Trophoblast cell (in vitro differentiated cells and primary cell): ENCODE results near the gene PCCB.

Experiments
- DNase-seq, 2 donors: peaks; one replicate each; pipeline ENCODE4 v3.0.0-alpha.2; 2016
- H2AFZ ChIP-seq: 2 replicates; pipeline ENCODE4 v1.6.1; 2013; ENCODE audit warnings: low read length, moderate library complexity, mild to moderate bottlenecking; ENCODE audit not compliant: insufficient read depth, poor library complexity
- H2AK5ac ChIP-seq: 2 replicates; pipeline ENCODE4 v1.6.1; 2013; ENCODE audit warnings: mild to moderate bottlenecking, low read length
- H2BK120ac ChIP-seq: 2 replicates; pipeline ENCODE4 v1.6.1; 2013; ENCODE audit warnings: low read length, mild to moderate bottlenecking, moderate library complexity; ENCODE audit not compliant: insufficient read depth, poor library complexity
- H2BK12ac ChIP-seq: 2 replicates; pipeline ENCODE4 v1.6.1; 2013; ENCODE audit warnings: mild to moderate bottlenecking, low read length, moderate library complexity
- H2BK5ac ChIP-seq: 2 replicates; pipeline ENCODE4 v1.6.1; 2013; ENCODE audit warnings: low read length, low read depth, moderate library complexity, mild to moderate bottlenecking; ENCODE audit not compliant: poor library complexity
- H3K14ac ChIP-seq: 2 replicates; pipeline ENCODE4 v1.6.1; 2013; ENCODE audit warnings: mild to moderate bottlenecking, low read length
- H3K18ac ChIP-seq: 2 replicates; pipeline ENCODE4 v1.6.1; 2013; ENCODE audit warnings: mild to moderate bottlenecking, low read length
- H3K23ac ChIP-seq: 2 replicates; pipeline ENCODE4 v1.6.1; 2013; ENCODE audit warnings: low read length
- H3K27ac ChIP-seq: 2 replicates; pipeline ENCODE4 v1.5.1; 2013; ENCODE audit warnings: low read depth, mild to moderate bottlenecking, inconsistent platforms, low read length, moderate library complexity
- H3K27me3 ChIP-seq: 2 replicates; pipeline ENCODE4 v1.6.1; 2013; ENCODE audit warnings: inconsistent platforms, mild to moderate bottlenecking, low read length, moderate library complexity; ENCODE audit not compliant: insufficient read depth
- H3K36me3 ChIP-seq, 2 experiments: 1 replicate in 1 of 2; 2 replicates in 1 of 2; pipeline ENCODE4 v1.6.1; 2013; ENCODE audit warnings: low read length in 2 of 2, mild to moderate bottlenecking in 2 of 2, moderate library complexity in 1 of 2; ENCODE audit not compliant: insufficient read depth in 2 of 2, control insufficient read depth in 1 of 2
- H3K4ac ChIP-seq: 2 replicates; pipeline ENCODE4 v1.6.1; 2013; ENCODE audit warnings: low read depth, mild to moderate bottlenecking, low read length, moderate library complexity
- H3K4me1 ChIP-seq, 2 experiments: 1 replicate in 1 of 2; 2 replicates in 1 of 2; pipeline ENCODE4 v1.6.1; 2013; ENCODE audit warnings: low read length in 2 of 2, mild to moderate bottlenecking in 2 of 2, moderate library complexity in 1 of 2; ENCODE audit not compliant: insufficient read depth in 2 of 2, control insufficient read depth in 1 of 2
- H3K4me2 ChIP-seq: 2 replicates; pipeline ENCODE4 v1.6.1; 2013; ENCODE audit warnings: inconsistent platforms, mild to moderate bottlenecking, low read length, moderate library complexity
- H3K4me3 ChIP-seq: 2 replicates; pipeline ENCODE4 v1.5.1; 2013; ENCODE audit warnings: mild to moderate bottlenecking, low read depth, low read length, inconsistent platforms
- H3K79me1 ChIP-seq: one replicate; pipeline ENCODE4 v1.6.1; 2013; ENCODE audit warnings: low read length
- H3K79me2 ChIP-seq: 2 replicates; pipeline ENCODE4 v1.6.1; 2013; ENCODE audit warnings: low read length, mild to moderate bottlenecking; ENCODE audit not compliant: control insufficient read depth, insufficient read depth, poor library complexity
- H3K9ac ChIP-seq: 2 replicates; pipeline ENCODE4 v1.6.1; 2013; ENCODE audit warnings: mild to moderate bottlenecking, low read length
- H3K9me3 ChIP-seq: 2 replicates; pipeline ENCODE4 v1.6.1; 2013; ENCODE audit warnings: low read depth, mild to moderate bottlenecking, control low read depth, inconsistent platforms, low read length; ENCODE audit not compliant: insufficient read depth
- H4K12ac ChIP-seq: 2 replicates; pipeline ENCODE4 v1.6.1; 2013; ENCODE audit warnings: low read depth, mild to moderate bottlenecking, low read length, moderate library complexity
- H4K8ac ChIP-seq: 2 replicates; pipeline ENCODE4 v1.6.1; 2013; ENCODE audit warnings: low read depth, mild to moderate bottlenecking, low read length, moderate library complexity
- H4K91ac ChIP-seq: one replicate; pipeline ENCODE4 v1.6.1; 2013; ENCODE audit warnings: low read depth, mild to moderate bottlenecking, low read length, moderate library complexity
- WGBS: extraction: QIAGEN DNeasy Blood & Tissue Kit; methylation state at CpG from one replicate; pipeline ENCODE4 v1.1.7; 2013; ENCODE audit warnings: missing lambda C conversion rate; ENCODE audit not compliant: insufficient read length, insufficient coverage; ENCODE audit errors: extremely low coverage; 5-methylcytosine and 5-hydroxymethylcytosine counted together

The PCCB gene

GRCh38 chr3:136237103-136237502, 13.0 kb upstream of the PCCB start:
- Histone ChIP-seq H3K27ac (no peak overlapping the region), H3K4me3 (no peak overlapping the region), H3K9me3 (no peaks in the 10 kb centered on the region), H2BK5ac (no peak overlapping the region), H4K8ac (no peak overlapping the region), H2AFZ (no peak overlapping the region), H4K91ac (no peak overlapping the region), H3K9ac (no peak overlapping the region), H2BK120ac (no peak overlapping the region), H4K12ac (no peak overlapping the region), H3K27me3 (no peaks in the 10 kb centered on the region), H3K14ac (no peak overlapping the region), H2BK12ac (no peak overlapping the region), H2AK5ac (no peak overlapping the region), H3K79me2 (no peaks in the 10 kb centered on the region), H3K4ac (no peak overlapping the region), H3K4me1 (no peaks in the 10 kb centered on the region), H3K36me3 (no peaks in the 10 kb centered on the region), H3K4me2 (no peak overlapping the region), H3K23ac (no peak overlapping the region), H3K79me1 (no peaks in the 10 kb centered on the region), H3K18ac (no peak overlapping the region)
- DNase-seq = no peak
- no CpG with 5 or more reads among the region's 1 CpG for WGBS

GRCh38 chr3:136237961-136238649, 12.0 kb upstream of the PCCB start:
- DNase-seq = no peak
- H3K36me3 ChIP-seq = no peaks in the 10 kb centered on the region
- no peak overlapping the region for H2AK5ac ChIP-seq
- no peak overlapping the region for H4K8ac ChIP-seq
- H2BK5ac ChIP-seq = no peak overlapping the region
- no peak overlapping the region for H3K4me2 ChIP-seq
- no peak overlapping the region for H3K18ac ChIP-seq
- no peaks in the 10 kb centered on the region for H3K9me3 ChIP-seq
- H3K4me3 ChIP-seq = no peak overlapping the region
- WGBS = no CpG with 5 or more reads among the region's 4 CpGs
- H3K79me1 ChIP-seq = no peaks in the 10 kb centered on the region
- no peak overlapping the region for H4K91ac ChIP-seq
- no peak overlapping the region for H2BK12ac ChIP-seq
- H3K23ac ChIP-seq = no peak overlapping the region
- H3K27ac ChIP-seq = no peak overlapping the region
- H3K9ac ChIP-seq = no peak overlapping the region
- no peaks in the 10 kb centered on the region for H3K4me1 ChIP-seq
- no peak overlapping the region for H2AFZ ChIP-seq
- no peak overlapping the region for H4K12ac ChIP-seq
- H3K14ac ChIP-seq = no peak overlapping the region
- no peaks in the 10 kb centered on the region for H3K79me2 ChIP-seq
- no peak overlapping the region for H2BK120ac ChIP-seq
- H3K4ac ChIP-seq = no peak overlapping the region
- H3K27me3 ChIP-seq = no peaks in the 10 kb centered on the region

DNA sequence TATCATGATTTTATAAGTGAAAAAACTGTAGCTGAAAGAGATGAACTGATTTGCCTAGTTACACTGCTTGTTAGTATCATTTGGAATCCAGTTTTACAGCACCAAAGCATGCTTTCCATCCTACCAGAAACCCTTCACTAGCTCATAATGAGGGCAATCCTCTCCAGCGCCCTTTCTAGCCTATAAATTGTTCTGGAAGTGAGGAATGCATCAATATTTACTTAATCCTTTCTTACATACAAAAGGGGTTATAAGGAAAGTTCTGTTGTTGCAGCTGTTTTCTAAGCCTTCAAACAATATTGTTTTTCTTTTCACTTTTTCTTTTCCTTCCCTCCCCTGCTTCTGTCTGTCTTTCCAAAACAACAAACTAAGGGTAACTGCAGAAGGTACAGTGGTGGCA, 11.0 kb upstream of the PCCB start:
- no peaks in the 10 kb centered on the region for H3K79me1 ChIP-seq
- no peak overlapping the region for H4K12ac ChIP-seq
- H2BK5ac ChIP-seq = no peak overlapping the region
- no peak overlapping the region for H3K14ac ChIP-seq
- H4K91ac ChIP-seq = no peak overlapping the region
- no peak overlapping the region for H3K18ac ChIP-seq
- no peak overlapping the region for H4K8ac ChIP-seq
- no peak overlapping the region for H3K4me3 ChIP-seq
- H3K23ac ChIP-seq = no peak overlapping the region
- H2BK12ac ChIP-seq = no peak overlapping the region
- H3K79me2 ChIP-seq = no peaks in the 10 kb centered on the region
- H2AK5ac ChIP-seq = no peak overlapping the region
- no peak overlapping the region for H2AFZ ChIP-seq
- H3K27ac ChIP-seq = no peak overlapping the region
- no peaks in the 10 kb centered on the region for H3K36me3 ChIP-seq
- H3K9ac ChIP-seq = no peak overlapping the region
- H3K4ac ChIP-seq = no peak overlapping the region
- WGBS = no CpG with 5 or more reads among the region's 1 CpG
- no peaks in the 10 kb centered on the region for H3K4me1 ChIP-seq
- no peak overlapping the region for H2BK120ac ChIP-seq
- H3K9me3 ChIP-seq = no peaks in the 10 kb centered on the region
- DNase-seq = no peak
- H3K4me2 ChIP-seq = no peak overlapping the region
- no peaks in the 10 kb centered on the region for H3K27me3 ChIP-seq

DNA sequence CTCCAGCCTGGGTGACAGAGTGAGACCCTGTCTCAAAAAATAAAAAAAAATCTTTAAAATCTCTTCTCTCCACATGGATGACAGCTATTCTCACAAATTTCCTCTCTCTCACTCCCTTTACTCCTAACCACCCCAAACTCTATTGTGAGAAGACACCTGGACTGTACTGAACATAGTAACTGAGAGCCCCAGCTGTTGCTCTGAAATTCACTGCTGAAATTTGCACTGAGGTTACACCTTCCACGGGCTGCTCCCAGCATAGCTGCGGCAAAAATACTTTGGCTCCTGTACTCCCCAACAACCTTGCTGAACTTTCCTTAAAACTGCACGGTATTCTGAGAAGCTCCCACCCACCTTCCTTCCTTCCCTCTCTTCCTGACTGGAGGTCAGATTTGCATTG, 4.4 kb upstream of the PCCB start:
- Histone ChIP-seq H4K12ac (no peak overlapping the region), H3K14ac (no peak overlapping the region), H4K8ac (no peak overlapping the region), H2AFZ (no peak overlapping the region), H3K79me2 (peaks cover 2% of the 10 kb centered on the region), H3K4ac (no peak overlapping the region), H2BK120ac (no peak overlapping the region), H2AK5ac (no peak overlapping the region), H3K27me3 (no peaks in the 10 kb centered on the region), H3K4me3 (no peak overlapping the region), H2BK12ac (no peak overlapping the region), H3K9ac (no peak overlapping the region), H3K36me3 (no peaks in the 10 kb centered on the region), H3K4me1 (peaks cover 6% of the 10 kb centered on the region in 2 experiments), H3K79me1 (peaks cover 7% of the 10 kb centered on the region), H3K4me2 (no peak overlapping the region), H3K18ac (no peak overlapping the region), H3K23ac (no peak overlapping the region), H3K9me3 (peaks cover 2% of the 10 kb centered on the region), H4K91ac (no peak overlapping the region), H2BK5ac (no peak overlapping the region), H3K27ac (no peak overlapping the region)
- no peak for DNase-seq
- WGBS = no CpG with 5 or more reads among the region's 3 CpGs
